Stimulated activated CD4-positive, alpha-beta T cell treated with anti-CD3 and anti-CD28 coated beads, Interleukin-2, amount 100 ng/mL, for 4 hours (primary cell): ENCODE data around the gene KCNJ6.

ENCODE experiments used
- DNase-seq: peaks from one replicate; pipeline ENCODE4 v3.0.0-alpha.2; 2020; ENCODE audit warnings: low read depth

The KCNJ6 gene

GRCh38 chr21:37905291-37905690 is 11.0 kb downstream of the KCNJ6 start:
- DNase-seq: no peak

GRCh38 chr21:37904856-37905255 is 11.4 kb downstream of the KCNJ6 start:
- no peak for DNase-seq

GRCh38 chr21:37903396-37903795 is 12.9 kb downstream of the KCNJ6 start:
- no peak for DNase-seq

GRCh38 chr21:37899146-37899545 is 17.1 kb downstream of the KCNJ6 start:
- no peak for DNase-seq

GRCh38 chr21:37896788-37897187 is 19.5 kb downstream of the KCNJ6 start:
- no peak for DNase-seq

GRCh38 chr21:37891972-37892371 is 24.3 kb downstream of the KCNJ6 start:
- no peak for DNase-seq

GRCh38 chr21:37888659-37889058 is 27.6 kb downstream of the KCNJ6 start:
- no peak for DNase-seq

GRCh38 chr21:37886726-37887299 is 29.4 kb downstream of the KCNJ6 start:
- DNase-seq: no peak

- DNase-seq: no peak
Measured at GRCh38 chr21:37886120-37886519, 30.1 kb downstream of the KCNJ6 start.

- DNase-seq: no peak
Measured at GRCh38 chr21:37878946-37879660, 37.2 kb downstream of the KCNJ6 start.

GRCh38 chr21:37877888-37878684 is 38.2 kb downstream of the KCNJ6 start:
- DNase-seq: no peak

GRCh38 chr21:37877171-37877570 is 39.1 kb downstream of the KCNJ6 start:
- no peak for DNase-seq

- DNase-seq: no peak
Measured at GRCh38 chr21:37876561-37876960, 39.7 kb downstream of the KCNJ6 start.

- no peak for DNase-seq
Measured at GRCh38 chr21:37874904-37875780, 41.1 kb downstream of the KCNJ6 start.

GRCh38 chr21:37874481-37874880 is 41.8 kb downstream of the KCNJ6 start:
- no peak for DNase-seq

- no peak for DNase-seq
Measured at GRCh38 chr21:37873655-37874054, 42.6 kb downstream of the KCNJ6 start.

- DNase-seq: no peak
Measured at GRCh38 chr21:37871121-37871862, 45.0 kb downstream of the KCNJ6 start.

GRCh38 chr21:37870221-37870620 is 46.0 kb downstream of the KCNJ6 start:
- no peak for DNase-seq

GRCh38 chr21:37869661-37870060 is 46.6 kb downstream of the KCNJ6 start:
- no peak for DNase-seq

- no peak for DNase-seq
Measured at GRCh38 chr21:37868446-37869295, 47.6 kb downstream of the KCNJ6 start.

- DNase-seq: no peak
Measured at GRCh38 chr21:37866027-37866426, 50.2 kb downstream of the KCNJ6 start.
